HepG2 (cell line): ENCODE data around the gene KISS1R. TPM values are rescaled to one million over a fixed set of nuclear protein-coding genes. Genes with fewer than 3 reads are reported as not detected.
"Not testable (repeated sequence)": the region's sequence is repeated elsewhere in the genome, so short reads cannot be mapped to it uniquely, and the experiment has no call there.

Experiments used
- ATAC-seq: fragments of 200-7000 bp; cut with Tn5 transposase; 3 replicates; pipeline ENCODE4 v1.9.1; 2020; ENCODE audit warnings: mild to moderate bottlenecking, moderate library complexity
- BruUV-seq: library from RNA; stranded (reverse); fragments of 400-500 nt; replicated peaks from 2 replicates; lab custom pipeline; 2021; lab: Mats Ljungman, UMichigan
- CTCF ChIA-PET: fragments of 300-600 bp; formaldehyde crosslinking; extraction: SDS; loops from one replicate; lab custom pipeline; 2021; ENCODE audit warnings: low total read pairs, inconsistent platforms, low intra/inter-chr PET ratio; lab: Yijun Ruan, JAX
- POLR2A ChIA-PET: fragments of 350-600 bp; sonication (Branson Sonifier 250); formaldehyde crosslinking; loops from one replicate; lab custom pipeline; 2020; ENCODE audit warnings: antibody characterized with exemption, inconsistent platforms; lab: Yijun Ruan, JAX
- DNase-seq: peaks from one replicate; pipeline ENCODE4 v3.0.0-alpha.2; 2015; ENCODE audit warnings: low spot score
- FAIRE-seq: peaks from 3 replicates; lab custom pipeline; 2011; peaks lifted over from hg19 to GRCh38; lab: Jason Lieb, UNC
- H2AFZ ChIP-seq: one replicate; pipeline ENCODE4 v1.6.1; 2011; ENCODE audit warnings: low read length, inconsistent platforms
- H3K27ac ChIP-seq: fragments of 300-600 bp; 3 replicates; pipeline ENCODE4 v1.8.0; 2011; ENCODE audit warnings: mixed run types, mild to moderate bottlenecking, mixed read lengths, low read length, inconsistent platforms; ENCODE audit not compliant: insufficient read depth; ENCODE audit errors: extremely low read length
- H3K27me3 ChIP-seq, 2 experiments: fragments of 200-600 bp in 1 of 2; 2 replicates in 1 of 2; 3 replicates in 1 of 2; pipeline versions ENCODE4 v1.6.0 to v1.8.0; 2011; ENCODE audit warnings: low read length in 2 of 2, mild to moderate bottlenecking in 2 of 2, moderate library complexity in 2 of 2, inconsistent platforms in 1 of 2; ENCODE audit not compliant: insufficient read depth in 2 of 2, control insufficient read depth in 1 of 2
- H3K36me3 ChIP-seq, 2 experiments: fragments of 200-600 bp in 1 of 2; replicated peaks in 1 of 2; 2 replicates in 1 of 2; 3 replicates in 1 of 2; pipeline versions ENCODE4 v1.5.1 to v1.8.0; 2011; ENCODE audit warnings: low read length in 2 of 2, inconsistent platforms in 1 of 2; ENCODE audit not compliant: insufficient read depth in 2 of 2, control insufficient read depth in 1 of 2
- H3K4me1 ChIP-seq: 2 replicates; pipeline ENCODE4 v1.5.1; 2012; ENCODE audit warnings: low read length, inconsistent platforms; ENCODE audit not compliant: insufficient read depth
- H3K4me2 ChIP-seq: 2 replicates; pipeline ENCODE4 v1.6.0; 2011; ENCODE audit warnings: low read depth, low read length, inconsistent platforms
- H3K4me3 ChIP-seq, 3 experiments: fragments of 200-600 bp in 1 of 3; sonication (generic), shearing (Covaris generic) in 1 of 3; replicated peaks in 1 of 3; 2 replicates each; pipeline ENCODE4 v1.5.1; 2011 to 2016; ENCODE audit warnings: low read length in 3 of 3, inconsistent platforms in 2 of 3, low read depth in 2 of 3, mild to moderate bottlenecking in 2 of 3, control low read depth in 1 of 3, mixed read lengths in 1 of 3; ENCODE audit not compliant: insufficient read depth in 1 of 3
- H3K79me2 ChIP-seq: one replicate; pipeline ENCODE4 v1.6.1; 2011; ENCODE audit warnings: low read length, inconsistent platforms; ENCODE audit not compliant: insufficient read depth
- H3K9ac ChIP-seq: 2 replicates; pipeline ENCODE4 v1.6.0; 2011; ENCODE audit warnings: mild to moderate bottlenecking, low read depth, low read length, inconsistent platforms; ENCODE audit not compliant: insufficient read depth
- H3K9me3 ChIP-seq: 2 replicates; pipeline ENCODE4 v1.5.1; 2012; ENCODE audit warnings: mild to moderate bottlenecking, low read length
- H4K20me1 ChIP-seq: 2 replicates; pipeline ENCODE4 v1.6.0; 2011; ENCODE audit warnings: inconsistent platforms, mild to moderate bottlenecking, low read length, moderate library complexity; ENCODE audit not compliant: insufficient read depth
- AGO2 ChIP-seq: fragments of 200-400 bp; formaldehyde crosslinking; optimal IDR thresholded peaks from 2 replicates; pipeline ENCODE3; 2017; ENCODE audit warnings: mild to moderate bottlenecking, low read depth, low read length, moderate library complexity
- HNRNPL ChIP-seq: fragments of 200-400 bp; formaldehyde crosslinking; IDR thresholded peaks from 2 replicates; pipeline ENCODE4 v1.6.1; 2017; ENCODE audit warnings: mild to moderate bottlenecking, low read depth, low read length
- POLR2A ChIP-seq, 2 experiments: IDR thresholded peaks; 2 replicates each; pipeline ENCODE4 v1.6.1; 2011; ENCODE audit warnings: low read depth in 2 of 2, low read length in 2 of 2, mild to moderate bottlenecking in 1 of 2, moderate library complexity in 1 of 2; ENCODE audit not compliant: insufficient read depth in 1 of 2
- RBFOX2 ChIP-seq: fragments of 200-400 bp; formaldehyde crosslinking; IDR thresholded peaks from 2 replicates; pipeline ENCODE4 v1.6.1; 2017; ENCODE audit warnings: low read depth, mild to moderate bottlenecking, low read length
- ZSCAN29 ChIP-seq: sonication (generic); formaldehyde crosslinking; conservative IDR thresholded peaks from 2 replicates; pipeline ENCODE4 v1.4.0; 2020; ENCODE audit warnings: mild to moderate bottlenecking, missing genetic modification reagents
- WGBS: methylation state at CpG from one replicate; pipeline ENCODE4 v1.1.6; 2017; ENCODE audit warnings: low lambda C conversion rate; 5-methylcytosine and 5-hydroxymethylcytosine counted together
- in situ Hi-C: cut with HindIII; loops from 2 replicates; pipeline ENCODE4 v1.10.0; 2017; ENCODE audit warnings: low pct_unique_long_range_greater_than_20kb; ENCODE audit not compliant: extremely low pct_ligation_motif_present
- intact Hi-C: fragments of 100-400 bp; cut with micrococcal nuclease; formaldehyde crosslinking; loops from one replicate; pipeline ENCODE4 v1.10.0; 2022; ENCODE audit not compliant: unreplicated experiment
- polyA plus RNA-seq, 8 experiments: library from polyadenylated mRNA; depleted of rRNA in 3 of 8; stranded (reverse) in 7 of 8; unstranded in 1 of 8; fragments of >200 nt; fragmentation: Illumina TruSeq in 4 of 8; extraction: Trizol in 4 of 8; gene quantifications; 2 replicates each; pipeline versions ENCODE4 v1.2.1 to v1.2.3, GENCODE V29; 2011 to 2016; ENCODE audit warnings: low read depth in 4 of 8, missing spikeins in 1 of 8, mixed read lengths in 1 of 8; ENCODE audit not compliant: insufficient read depth in 1 of 8
- total RNA-seq, 5 experiments: library from RNA; depleted of rRNA; stranded (reverse); fragments of >200 nt; fragmentation: Illumina TruSeq; extraction: Trizol; gene quantifications; 2 replicates each; pipeline ENCODE4 v1.2.3, GENCODE V29; 2016; ENCODE audit warnings: low read depth in 1 of 5

Gene KISS1R
- total and polyA plus RNA-seq, 2 of the 13 experiments (the other 11 are each of a cell fraction or from before 2014, with no cell fraction given) = 1.1 to 10.2 TPM

DNA sequence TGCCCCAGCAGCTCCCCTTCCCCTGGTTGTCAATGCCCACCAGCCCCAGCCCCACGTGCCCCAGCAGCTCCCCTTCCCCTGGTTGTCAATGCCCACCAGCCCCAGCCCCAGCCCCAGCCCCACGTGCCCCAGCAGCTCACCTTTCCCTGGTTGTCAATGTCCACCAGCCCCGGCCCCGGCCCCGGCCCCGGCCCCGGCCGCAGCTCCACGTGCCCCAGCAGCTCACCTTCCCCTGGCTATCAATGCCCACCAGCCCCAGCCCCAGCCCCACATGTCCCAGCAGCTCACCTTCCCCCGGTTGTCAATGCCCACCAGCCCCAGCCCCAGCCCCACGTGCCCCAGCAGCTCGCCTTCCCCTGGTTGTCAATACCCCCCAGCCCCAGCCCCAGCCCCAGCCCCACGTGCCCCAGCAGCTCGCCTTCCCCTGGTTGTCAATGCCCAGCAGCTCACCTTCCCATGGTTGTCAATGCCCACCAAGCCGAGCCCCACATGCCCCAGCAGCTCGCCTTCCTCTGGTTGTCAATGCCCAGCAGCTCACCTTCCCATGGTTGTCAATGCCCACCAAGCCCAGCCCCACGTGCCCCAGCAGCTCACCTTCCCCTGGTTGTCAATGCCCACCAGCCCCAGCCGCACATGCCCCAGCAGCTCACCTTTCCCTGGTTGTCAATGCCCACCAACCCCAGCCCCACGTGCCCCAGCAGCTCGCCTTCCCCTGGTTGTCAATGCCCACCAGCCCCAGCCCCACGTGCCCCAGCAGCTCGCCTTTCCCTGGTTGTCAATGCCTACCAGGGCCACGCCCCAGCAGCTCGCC is 38.2 kb upstream of the KISS1R start:
- BruUV-seq, ATAC-seq, in situ Hi-C loops, CTCF ChIA-PET, H2AFZ ChIP-seq, H3K27me3 ChIP-seq, DNase-seq, H3K79me2 ChIP-seq, H4K20me1 ChIP-seq, H3K4me1 ChIP-seq, H3K9me3 ChIP-seq, H3K27ac ChIP-seq, intact Hi-C loops, H3K9ac ChIP-seq, H3K4me2 ChIP-seq, H3K4me3 ChIP-seq, FAIRE-seq: not testable (repeated sequence)
- H3K36me3 ChIP-seq = peaks cover 12 to 16% of the 10 kb centered on the region in 2 experiments; a peak in 4 of 5 replicates
- 0 out of 2 replicates have a peak, but pooled peaks have one; percentile 31 for TF ChIP-seq HNRNPL
- POLR2A ChIA-PET = interaction anchor here (0.9 to 1.6 kb wide), 2 partner anchors 14 to 29 kb away, joined by 3 read pairs; partner anchors contain the start of genes MED16 and RNU6-9
- 85% methylated on average over 24 of the region's 24 CpGs for WGBS

GRCh38 chr19:879711-880438 is 37.3 kb upstream of the KISS1R start:
- ATAC-seq (no peak), DNase-seq (no peak), FAIRE-seq (no peak)
- 95% methylated on average over 34 of the region's 37 CpGs for WGBS
- Histone ChIP-seq H3K4me2 (no peak overlapping the region), H3K4me3 (no peak overlapping the region), H3K9me3 (no peaks in the 10 kb centered on the region), H3K79me2 (no peaks in the 10 kb centered on the region), H3K36me3 (peaks cover 16% of the 10 kb centered on the region in 2 experiments; a peak in 4 of 5 replicates), H3K4me1 (no peaks in the 10 kb centered on the region), H3K27me3 (no peaks in the 10 kb centered on the region), H4K20me1 (no peaks in the 10 kb centered on the region), H3K27ac (no peak overlapping the region), H3K9ac (no peak overlapping the region), H2AFZ (no peak overlapping the region)
- ChIA-PET POLR2A (interaction anchor here (0.6 to 1.6 kb wide), 2 partner anchors 13 to 18 kb away, joined by 3 read pairs; partner anchors contain the start of genes MED16 and RNU6-9), CTCF (no interaction called here)
- in situ Hi-C loops = no loop called here
- intact Hi-C loops = no loop called here
- TF ChIP-seq POLR2A (IDR thresholded peaks at IDR 0.05; ENCODE audit: insufficient read depth in 1 of 2, low read depth in 2 of 2, low read length in 2 of 2) = 0 out of 4 replicates have a peak, but pooled peaks of 1 of the 2 experiments have one; percentile 5
- TF ChIP-seq RBFOX2 = peak; percentile 27; the same call in 1 of the 2 replicates
- peak; percentile 58 for TF ChIP-seq AGO2
- 0 out of 2 replicates have a peak, but pooled peaks have one; percentile 2 for TF ChIP-seq HNRNPL
- no peak for TF ChIP-seq ZSCAN29 (CRISPR knock-in tag)
- no TSS peak for BruUV-seq
